Esophagus mucosa (tissue), 1 donor: ENCODE measurements around the gene SLC17A7. TPM values are rescaled to one million over a fixed set of nuclear protein-coding genes. Genes with fewer than 3 reads are reported as not detected.
A peak's percentile ranks its signal among the peaks of the same experiment; 100 is the strongest.

Experiments
- ATAC-seq: fragments of 200-7000 bp; cut with Tn5 transposase; one replicate; pipeline ENCODE4 v1.9.1; 2020
- total RNA-seq: library from RNA; stranded (reverse); gene quantifications from one replicate; pipeline ENCODE4 v1.2.4, GENCODE V29; 2023
- donor health status: DM: yes; HTN: yes; CAD: no.

SLC17A7 gene
- total RNA-seq, 1 donor from 2014 or later, result not detected

DNA sequence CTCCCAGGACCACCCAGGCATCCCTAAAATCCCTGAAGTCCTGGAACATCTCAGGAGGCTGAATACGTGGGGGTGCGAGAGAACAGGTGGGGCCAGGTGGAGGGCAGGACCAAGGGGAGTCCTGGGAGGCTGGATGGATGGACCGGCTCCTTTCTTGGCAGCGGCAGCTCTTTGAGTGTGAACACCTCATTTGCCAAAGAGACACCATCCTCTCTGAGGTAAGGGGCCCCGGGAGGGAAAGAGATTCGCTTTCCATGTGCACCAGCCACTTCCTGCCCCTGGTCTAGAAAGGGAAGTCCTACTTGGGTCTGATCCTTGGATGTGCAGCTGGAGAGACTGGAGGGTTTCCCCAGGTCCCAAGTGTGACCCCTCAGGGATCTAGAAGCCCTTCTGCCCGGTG, 34.2 kb downstream of the SLC17A7 start:
- no peak for ATAC-seq

DNA sequence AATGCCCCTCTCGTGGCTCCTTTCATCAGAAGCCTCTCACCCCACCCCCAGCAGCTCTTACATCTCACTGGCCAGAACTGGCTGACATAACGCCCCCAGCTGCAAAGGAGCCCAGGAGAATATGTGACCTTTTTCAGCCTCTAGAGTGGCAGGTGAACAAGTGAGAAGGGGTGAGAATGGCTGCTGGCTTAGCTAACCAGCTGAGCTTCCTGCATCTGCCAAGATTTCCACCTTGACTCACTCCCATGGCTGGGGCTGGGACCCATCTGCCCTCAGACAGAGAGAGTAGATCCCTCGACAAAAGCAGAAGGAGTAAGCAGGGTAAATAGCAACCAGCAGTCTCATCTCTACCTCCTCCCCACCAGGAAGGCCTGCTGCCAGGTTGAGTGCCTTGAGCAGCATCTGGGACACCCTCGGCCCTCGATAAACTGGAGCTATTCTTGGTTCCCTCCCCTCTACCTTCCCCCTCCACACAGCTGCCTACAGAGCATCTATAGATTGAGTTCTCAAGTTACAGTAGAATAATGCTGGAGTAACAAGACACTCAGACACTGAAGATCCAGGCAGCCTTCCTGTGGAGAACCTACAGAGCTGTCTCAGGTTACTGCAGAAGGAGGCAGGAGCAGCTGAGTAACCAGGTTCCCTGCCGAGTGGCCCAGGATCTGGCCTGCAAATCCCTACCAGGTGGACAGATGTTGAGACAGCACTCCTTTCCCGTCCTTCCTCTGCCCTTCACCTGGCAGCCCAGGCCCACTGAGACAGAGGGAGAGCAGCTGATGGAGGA, 37.7 kb downstream of the SLC17A7 start:
- no peak for ATAC-seq

DNA sequence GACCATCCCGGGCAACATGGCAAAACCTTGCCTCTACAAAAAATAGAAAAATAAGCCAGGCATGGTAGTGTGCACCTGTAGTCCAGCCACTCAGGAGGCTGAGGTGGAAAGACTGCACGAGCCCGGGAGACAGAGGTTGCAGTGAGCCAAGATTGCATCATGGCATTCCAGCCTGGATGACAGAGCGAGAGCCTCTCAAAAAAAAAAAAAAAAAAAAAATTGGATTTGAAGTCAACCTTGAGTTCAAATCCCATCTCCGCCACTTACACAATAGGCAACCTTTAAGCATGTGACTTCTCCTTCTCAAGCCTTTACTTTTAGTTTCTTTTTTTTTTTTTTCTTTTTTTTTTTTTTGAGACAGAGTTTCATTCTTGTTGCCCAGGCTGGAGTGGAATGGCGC, 41.3 kb downstream of the SLC17A7 start:
- ATAC-seq, result no peak

DNA sequence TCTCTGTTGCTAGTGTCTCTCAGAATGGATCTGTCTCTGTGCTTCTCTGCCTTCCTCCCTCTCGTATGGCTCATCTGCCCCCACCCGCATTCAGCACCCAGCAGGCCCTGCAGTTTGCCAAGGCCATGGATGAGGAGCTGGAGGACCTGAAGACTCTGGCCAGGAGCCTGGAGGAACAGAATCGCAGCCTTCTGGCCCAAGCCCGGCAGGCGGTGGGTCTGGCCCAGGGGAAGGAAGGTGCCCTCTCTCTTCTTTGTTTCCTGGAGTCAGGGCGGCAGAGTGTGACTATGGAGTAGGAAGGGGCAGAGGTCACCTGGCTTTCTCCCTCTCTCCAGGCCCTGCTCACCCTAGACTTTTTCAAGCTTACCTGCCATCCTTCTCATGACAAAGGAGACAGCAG, 42.4 kb downstream of the SLC17A7 start:
- no peak for ATAC-seq

DNA sequence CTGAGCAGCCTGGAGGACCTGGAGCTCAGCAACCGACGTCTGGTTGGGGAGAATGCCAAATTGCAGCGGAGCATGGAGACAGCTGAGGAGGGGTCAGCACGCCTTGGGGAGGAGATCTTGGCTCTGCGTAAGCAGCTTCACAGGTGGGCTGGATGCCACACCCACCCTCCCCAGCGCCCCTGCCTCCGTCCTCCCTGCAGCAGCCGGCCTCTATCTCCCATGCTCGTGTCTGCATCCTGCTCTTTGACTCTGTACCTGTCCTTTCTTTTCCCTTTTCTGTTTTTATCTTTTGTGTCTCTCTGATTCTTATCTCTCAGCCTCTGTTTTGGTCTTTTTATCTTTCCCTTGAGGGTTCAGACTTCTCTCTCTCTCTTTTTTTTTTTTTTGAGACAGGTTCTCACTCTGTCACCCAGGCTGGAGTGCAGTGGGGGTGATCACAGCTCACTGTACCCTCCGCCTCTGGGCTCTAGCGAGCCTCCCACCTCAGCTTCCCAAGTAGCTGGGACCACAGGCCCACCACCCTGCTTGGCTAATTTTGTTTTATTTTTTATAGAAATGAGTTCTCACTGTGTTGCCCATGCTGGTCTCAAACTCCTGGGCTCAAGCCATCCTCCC, 43.2 kb downstream of the SLC17A7 start:
- no peak for ATAC-seq

DNA sequence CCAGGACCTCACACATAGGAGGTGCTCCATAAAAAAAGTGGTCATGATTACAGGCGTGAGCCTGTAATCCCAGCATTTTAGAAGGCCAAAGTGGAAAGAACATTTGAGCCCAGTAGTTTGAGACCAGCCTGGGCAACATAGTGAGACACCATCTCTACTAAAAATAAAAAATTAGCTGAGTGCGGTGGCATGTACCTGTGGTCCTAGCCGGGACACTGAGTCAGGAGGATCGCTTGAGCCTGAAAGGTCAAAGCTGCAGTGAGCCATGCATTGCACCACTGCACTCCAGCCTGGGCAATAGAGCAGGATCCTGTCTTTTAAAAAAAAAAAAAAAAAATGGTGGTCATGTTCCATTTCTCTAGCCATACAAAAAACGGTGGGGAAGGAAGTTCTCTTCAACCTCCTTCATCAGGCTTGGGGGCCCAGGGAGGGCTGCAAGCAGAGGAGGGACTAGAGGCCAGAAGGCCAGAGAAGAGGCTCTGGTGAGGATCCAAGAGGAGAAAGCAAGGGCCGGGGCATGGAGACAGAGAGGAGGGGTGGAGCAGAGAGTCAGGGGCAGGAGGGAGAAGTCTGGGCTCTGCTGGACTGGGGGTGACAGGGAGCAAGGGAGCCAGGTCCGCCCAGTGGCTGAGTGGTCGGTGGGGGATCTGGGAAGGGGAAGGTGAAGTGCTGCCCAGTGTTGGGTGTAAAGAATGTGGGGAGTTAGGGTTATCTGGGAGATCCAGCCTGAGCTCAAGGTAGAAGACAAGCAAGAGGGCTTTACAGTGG, 44.4 kb downstream of the SLC17A7 start:
- ATAC-seq, result no peak

DNA sequence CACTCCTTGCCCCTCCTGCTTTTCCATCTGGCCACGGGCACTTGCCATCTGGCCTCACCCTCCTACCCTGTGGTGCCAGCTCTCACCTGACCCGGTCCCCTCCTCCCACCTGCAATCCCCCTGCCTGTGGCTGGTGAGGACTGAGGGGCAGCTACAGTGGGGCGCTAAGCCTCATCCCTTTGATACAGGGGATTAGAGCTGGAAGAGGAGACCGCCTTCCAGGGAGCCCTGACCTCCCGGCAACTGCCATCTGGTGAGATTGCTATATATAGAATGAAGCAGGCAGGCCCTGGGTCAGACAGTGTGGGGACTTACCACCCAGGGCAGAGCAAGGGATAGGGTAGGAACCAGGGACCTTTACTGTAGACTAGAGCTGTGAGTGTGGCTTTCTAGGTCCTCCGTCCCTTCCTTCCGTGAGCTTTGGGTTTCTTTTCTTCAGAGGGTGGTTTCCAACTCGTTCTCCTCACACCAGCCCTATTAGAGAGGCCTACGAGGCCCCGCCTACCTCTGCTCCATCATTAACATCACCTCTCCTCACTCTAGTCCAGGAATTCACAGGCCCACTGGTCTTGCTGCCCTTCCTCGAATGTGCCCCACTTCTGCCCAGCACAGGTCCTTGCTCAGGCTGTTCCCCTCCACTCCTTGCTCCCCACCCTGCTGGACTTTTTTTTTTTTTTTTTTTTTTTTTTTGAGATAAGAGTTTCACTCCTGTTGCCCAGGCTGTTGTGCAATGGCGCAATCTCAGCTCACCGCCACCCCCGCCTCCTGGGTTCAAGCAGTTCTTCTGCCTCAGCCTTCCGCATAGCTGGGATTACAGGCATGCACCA, 45.5 kb downstream of the SLC17A7 start:
- no peak for ATAC-seq

DNA sequence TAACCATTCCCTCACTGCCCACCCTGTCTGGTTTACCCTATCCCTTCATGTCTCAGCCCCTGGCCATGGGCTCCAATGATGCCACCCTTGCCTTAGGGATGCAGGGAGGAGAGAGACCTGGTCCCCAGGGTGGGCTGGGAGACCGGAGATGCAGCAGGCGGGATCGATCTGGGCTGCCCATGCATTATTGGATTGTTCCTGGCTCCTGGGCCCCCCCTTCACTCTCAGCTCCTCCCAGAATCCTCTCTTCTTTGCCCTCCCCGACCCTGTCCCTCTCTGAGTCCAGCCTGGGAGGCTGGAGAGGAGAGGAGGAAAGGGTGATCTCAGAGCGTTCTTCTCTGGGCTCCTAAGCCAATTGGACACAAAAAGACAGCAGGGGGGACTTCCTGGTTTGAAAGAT, 47.4 kb downstream of the SLC17A7 start:
- ATAC-seq, result no peak

DNA sequence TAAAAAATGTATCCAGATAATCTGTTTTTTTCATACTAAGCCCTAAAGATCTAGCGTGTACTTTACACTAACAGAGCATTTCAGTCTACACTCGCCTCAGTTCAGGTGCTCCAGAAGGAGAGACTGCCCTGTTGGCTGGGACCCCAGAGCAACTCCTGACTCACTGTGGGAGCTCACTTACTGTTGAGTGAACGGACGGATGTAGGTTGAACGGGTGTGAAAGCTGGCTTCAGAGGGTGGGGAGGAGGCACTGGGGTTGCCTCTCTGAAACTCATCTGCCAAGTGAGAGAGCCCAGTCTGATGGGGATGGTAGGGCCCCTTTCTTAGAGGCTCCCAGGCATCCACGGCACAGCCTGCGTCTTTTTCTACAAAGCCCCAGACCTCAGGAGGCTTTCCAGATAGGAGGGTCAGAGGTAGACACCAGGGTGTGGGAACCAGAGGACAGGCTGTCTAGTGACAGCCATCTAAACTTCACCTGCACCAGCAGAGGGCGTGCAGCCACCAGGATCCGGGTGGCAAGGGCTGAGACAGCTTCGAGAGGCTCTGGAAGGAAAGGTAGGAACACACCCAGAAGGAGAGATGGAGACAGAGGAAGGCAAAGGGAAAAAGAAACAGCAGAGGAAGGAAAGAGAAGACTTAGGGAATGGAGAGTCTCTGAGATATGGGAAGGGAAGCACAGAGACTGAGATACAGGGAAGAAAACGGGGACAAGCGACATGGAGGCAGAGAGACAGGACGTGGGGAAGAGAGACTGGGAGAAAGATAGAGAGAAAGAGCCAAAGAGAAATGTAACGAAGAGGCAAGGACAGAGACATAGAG, 49.5 kb downstream of the SLC17A7 start:
- peak; percentile 76 for ATAC-seq

DNA sequence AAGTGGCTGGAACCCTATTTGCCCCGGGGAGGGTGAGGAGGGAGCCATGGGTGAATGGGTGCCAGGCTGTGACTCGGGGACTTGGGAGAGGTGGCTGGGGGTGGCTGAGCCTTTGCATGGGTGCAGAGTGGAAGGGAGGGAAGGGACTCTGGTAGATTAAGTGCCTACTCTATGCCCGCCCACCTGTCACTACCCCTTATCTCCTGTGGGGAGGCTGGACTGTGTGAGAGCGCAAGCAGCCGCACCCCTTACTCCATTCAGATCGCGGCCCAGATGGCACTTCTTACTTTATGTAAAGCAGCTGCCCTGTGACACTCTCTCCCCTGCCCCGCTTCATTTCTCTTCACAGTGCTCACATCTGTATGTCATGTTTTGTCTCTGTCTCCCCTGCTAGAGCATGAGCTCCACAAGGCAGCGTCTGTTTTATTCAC, 50.4 kb downstream of the SLC17A7 start:
- peak; percentile 19 for ATAC-seq

DNA sequence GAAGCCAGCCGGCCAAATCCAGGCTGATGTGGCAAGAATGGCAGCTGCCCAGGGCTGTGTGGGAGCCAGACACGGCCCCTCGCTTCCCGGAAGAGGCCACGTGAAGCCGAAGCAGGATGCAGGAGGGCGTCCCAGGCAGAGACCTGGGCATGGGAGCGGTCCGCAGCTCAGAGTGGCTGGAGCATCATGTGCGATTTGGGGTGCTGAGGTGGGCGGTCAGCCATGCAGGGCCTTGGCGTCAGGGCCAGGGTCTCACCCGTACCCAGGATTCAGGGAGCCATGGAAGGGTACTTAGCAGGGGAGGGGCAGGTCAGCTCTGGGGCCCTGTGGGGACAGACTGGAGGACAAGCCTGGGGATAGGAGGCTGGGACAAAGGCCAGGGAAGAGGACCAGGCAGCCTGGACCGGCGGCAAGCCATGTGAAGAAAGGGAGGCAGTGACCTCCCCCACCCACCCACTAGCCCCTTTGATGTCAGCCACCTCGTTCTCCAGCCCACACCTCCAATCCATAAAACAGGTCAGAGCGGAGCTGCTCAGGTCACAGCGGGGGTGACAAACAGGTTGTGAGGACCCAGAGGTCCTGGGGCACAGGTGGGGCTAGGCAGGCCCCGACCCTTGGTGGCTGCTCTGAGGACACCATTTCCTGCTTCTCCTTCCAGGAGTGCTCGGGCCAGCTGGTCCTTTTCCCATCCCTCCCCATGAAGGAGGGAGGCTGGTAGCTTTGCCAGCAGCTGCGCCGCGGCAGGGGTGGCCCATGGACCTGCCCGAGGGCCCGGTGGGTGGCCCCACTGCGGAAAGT, 51.0 kb downstream of the SLC17A7 start:
- no peak for ATAC-seq

DNA sequence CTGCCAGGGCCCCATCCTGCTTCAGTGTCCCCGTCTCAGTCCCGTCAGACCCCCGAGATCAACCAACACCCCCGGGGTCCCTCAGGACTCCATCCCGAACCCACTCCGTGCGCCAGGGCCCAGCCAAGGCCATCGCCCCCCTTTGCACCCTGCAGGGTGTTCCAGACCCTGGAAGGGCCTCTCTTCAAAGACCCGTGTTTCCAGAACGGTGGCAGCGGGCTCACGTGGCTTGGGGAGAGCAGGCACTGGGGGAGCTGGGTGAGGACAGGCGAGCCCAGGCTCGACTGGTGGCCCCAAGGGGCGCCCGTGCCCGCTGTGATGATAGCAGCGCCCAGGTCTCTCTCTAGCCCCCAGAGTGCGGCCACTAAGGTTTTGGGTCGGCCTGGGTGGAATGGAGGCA, 51.9 kb downstream of the SLC17A7 start:
- no peak for ATAC-seq

DNA sequence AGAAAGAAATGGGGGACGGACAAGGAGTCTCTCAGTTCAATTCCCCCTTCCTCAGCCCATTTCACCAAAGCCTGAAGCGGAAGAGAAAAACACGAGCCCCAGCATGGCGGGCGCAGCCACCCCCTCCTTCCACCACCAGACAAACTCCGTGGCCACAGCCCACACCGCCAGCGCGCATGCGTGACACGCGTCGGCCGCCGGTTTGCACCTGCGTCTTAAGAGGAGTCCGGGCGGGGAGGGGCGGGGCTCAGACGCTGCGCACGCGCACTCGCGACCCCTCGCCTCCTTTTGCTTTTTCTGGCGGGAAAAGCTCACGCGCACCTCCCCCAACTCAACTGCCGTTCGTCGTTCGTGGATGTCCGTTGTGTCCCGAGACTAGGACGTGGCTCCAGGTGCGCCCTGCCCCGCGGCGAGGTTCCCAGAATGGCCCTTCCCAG, 53.4 kb downstream of the SLC17A7 start, which contains the start of gene KASH5:
Gene KASH5 (plus strand): TSS at position 314 of the 437 bp plus-strand sequence. CDS start 2,635 bp downstream, outside the sequence.
- peak; percentile 53 for ATAC-seq

DNA sequence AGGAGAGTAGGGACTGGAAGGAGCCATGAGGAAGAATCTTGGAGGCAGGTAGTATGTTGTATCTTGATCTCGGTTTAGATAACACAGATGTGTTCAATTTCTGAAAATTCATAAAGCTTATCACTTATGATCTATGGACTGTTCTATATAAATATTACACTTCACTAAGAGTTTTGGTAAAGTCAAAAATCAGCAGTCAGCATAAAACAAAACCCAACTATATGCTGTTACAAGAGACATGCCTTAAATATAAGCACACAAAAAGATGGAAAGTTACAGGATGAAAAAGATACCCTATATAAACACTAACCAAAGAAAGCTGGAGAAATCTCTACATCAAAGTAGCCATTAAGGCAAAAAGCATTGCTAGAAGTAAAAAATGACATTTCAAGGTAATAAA, 57.7 kb downstream of the SLC17A7 start:
- no peak for ATAC-seq

DNA sequence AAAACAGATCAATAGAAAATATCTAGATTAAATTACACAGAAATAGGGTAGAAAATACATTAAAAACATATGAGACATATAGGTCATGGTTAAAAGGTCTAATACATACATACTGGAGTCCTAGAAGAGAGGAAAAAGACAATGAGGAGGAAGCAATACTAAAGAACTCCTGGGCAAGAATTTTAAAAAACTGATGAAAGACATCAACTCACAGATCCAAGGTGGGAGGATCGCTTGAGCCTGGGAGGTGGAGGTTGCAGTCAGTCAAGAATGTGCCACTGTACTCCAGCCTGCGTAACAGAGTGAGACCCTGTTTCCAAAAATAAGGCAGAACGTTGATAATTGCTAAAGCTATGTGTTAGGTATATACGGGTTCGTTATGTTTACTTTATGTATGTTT, 58.7 kb downstream of the SLC17A7 start:
- ATAC-seq, result no peak

DNA sequence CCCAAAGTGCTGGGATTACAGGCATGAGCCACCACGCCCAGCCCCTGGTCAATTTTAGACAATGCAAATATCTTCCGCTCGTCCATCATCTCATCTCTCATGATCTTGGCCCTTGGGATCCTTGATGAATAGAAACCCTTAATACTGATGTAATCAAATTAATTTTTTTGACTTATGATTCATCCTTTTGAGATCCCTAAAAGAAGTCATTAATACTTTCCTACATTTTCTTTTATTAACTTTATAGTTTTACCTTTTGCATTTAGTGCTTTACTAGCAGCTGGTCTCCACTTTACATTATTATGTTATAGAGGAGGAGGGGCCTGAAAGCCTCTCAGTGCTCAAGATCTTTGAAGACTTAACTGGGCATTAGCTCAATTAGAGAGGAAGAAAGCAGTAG, 60.9 kb downstream of the SLC17A7 start:
- no peak for ATAC-seq
